HepG2 (cell line): Measurements from ENCODE around the gene AGGF1. TPM values are rescaled to one million over a fixed set of nuclear protein-coding genes. Genes with fewer than 3 reads are reported as not detected.

Experiments used
- ATAC-seq: fragments of 200-7000 bp; cut with Tn5 transposase; 3 replicates; pipeline ENCODE4 v1.9.1; 2020; ENCODE audit warnings: mild to moderate bottlenecking, moderate library complexity
- BruUV-seq: library from RNA; stranded (reverse); fragments of 400-500 nt; replicated peaks from 2 replicates; lab custom pipeline; 2021; lab: Mats Ljungman, UMichigan
- CTCF ChIA-PET: fragments of 300-600 bp; formaldehyde crosslinking; extraction: SDS; loops from one replicate; lab custom pipeline; 2021; ENCODE audit warnings: low total read pairs, inconsistent platforms, low intra/inter-chr PET ratio; lab: Yijun Ruan, JAX
- POLR2A ChIA-PET: fragments of 350-600 bp; sonication (Branson Sonifier 250); formaldehyde crosslinking; loops from one replicate; lab custom pipeline; 2020; ENCODE audit warnings: antibody characterized with exemption, inconsistent platforms; lab: Yijun Ruan, JAX
- DNase-seq: peaks from one replicate; pipeline ENCODE4 v3.0.0-alpha.2; 2015; ENCODE audit warnings: low spot score
- FAIRE-seq: peaks from 3 replicates; lab custom pipeline; 2011; peaks lifted over from hg19 to GRCh38; lab: Jason Lieb, UNC
- H2AFZ ChIP-seq: one replicate; pipeline ENCODE4 v1.6.1; 2011; ENCODE audit warnings: low read length, inconsistent platforms
- H3K27ac ChIP-seq: fragments of 300-600 bp; 3 replicates; pipeline ENCODE4 v1.8.0; 2011; ENCODE audit warnings: mixed run types, mild to moderate bottlenecking, mixed read lengths, low read length, inconsistent platforms; ENCODE audit not compliant: insufficient read depth; ENCODE audit errors: extremely low read length
- H3K27me3 ChIP-seq, 2 experiments: fragments of 200-600 bp in 1 of 2; 2 replicates in 1 of 2; 3 replicates in 1 of 2; pipeline versions ENCODE4 v1.6.0 to v1.8.0; 2011; ENCODE audit warnings: low read length in 2 of 2, mild to moderate bottlenecking in 2 of 2, moderate library complexity in 2 of 2, inconsistent platforms in 1 of 2; ENCODE audit not compliant: insufficient read depth in 2 of 2, control insufficient read depth in 1 of 2
- H3K36me3 ChIP-seq, 2 experiments: fragments of 200-600 bp in 1 of 2; replicated peaks in 1 of 2; 2 replicates in 1 of 2; 3 replicates in 1 of 2; pipeline versions ENCODE4 v1.5.1 to v1.8.0; 2011; ENCODE audit warnings: low read length in 2 of 2, inconsistent platforms in 1 of 2; ENCODE audit not compliant: insufficient read depth in 2 of 2, control insufficient read depth in 1 of 2
- H3K4me1 ChIP-seq: 2 replicates; pipeline ENCODE4 v1.5.1; 2012; ENCODE audit warnings: low read length, inconsistent platforms; ENCODE audit not compliant: insufficient read depth
- H3K4me2 ChIP-seq: 2 replicates; pipeline ENCODE4 v1.6.0; 2011; ENCODE audit warnings: low read depth, low read length, inconsistent platforms
- H3K4me3 ChIP-seq, 3 experiments: fragments of 200-600 bp in 1 of 3; sonication (generic), shearing (Covaris generic) in 1 of 3; replicated peaks in 1 of 3; 2 replicates each; pipeline ENCODE4 v1.5.1; 2011 to 2016; ENCODE audit warnings: low read length in 3 of 3, inconsistent platforms in 2 of 3, low read depth in 2 of 3, mild to moderate bottlenecking in 2 of 3, control low read depth in 1 of 3, mixed read lengths in 1 of 3; ENCODE audit not compliant: insufficient read depth in 1 of 3
- H3K79me2 ChIP-seq: one replicate; pipeline ENCODE4 v1.6.1; 2011; ENCODE audit warnings: low read length, inconsistent platforms; ENCODE audit not compliant: insufficient read depth
- H3K9ac ChIP-seq: 2 replicates; pipeline ENCODE4 v1.6.0; 2011; ENCODE audit warnings: mild to moderate bottlenecking, low read depth, low read length, inconsistent platforms; ENCODE audit not compliant: insufficient read depth
- H3K9me3 ChIP-seq: 2 replicates; pipeline ENCODE4 v1.5.1; 2012; ENCODE audit warnings: mild to moderate bottlenecking, low read length
- H4K20me1 ChIP-seq: 2 replicates; pipeline ENCODE4 v1.6.0; 2011; ENCODE audit warnings: inconsistent platforms, mild to moderate bottlenecking, low read length, moderate library complexity; ENCODE audit not compliant: insufficient read depth
- ARID5B ChIP-seq: IDR thresholded peaks from 2 replicates; pipeline ENCODE4 v1.4.0; 2020; ENCODE audit warnings: mild to moderate bottlenecking, missing genetic modification reagents
- CREM ChIP-seq, 2 experiments: sonication (generic) in 1 of 2; formaldehyde crosslinking in 1 of 2; IDR thresholded peaks; 2 replicates each; pipeline versions ENCODE4 v1.4.0 to v1.6.1; 2016 to 2020; ENCODE audit warnings: antibody characterized with exemption in 1 of 2, mild to moderate bottlenecking in 1 of 2, missing genetic modification reagents in 1 of 2
- DZIP1 ChIP-seq: sonication (generic); formaldehyde crosslinking; IDR thresholded peaks from 2 replicates; pipeline ENCODE4 v1.5.0; 2020; ENCODE audit warnings: mild to moderate bottlenecking, missing genetic modification reagents
- PREB ChIP-seq: sonication (generic); formaldehyde crosslinking; IDR thresholded peaks from 2 replicates; pipeline ENCODE4 v1.4.0; 2020; ENCODE audit warnings: missing genetic modification reagents
- TCF12 ChIP-seq, 2 experiments: fragments of 450-650 bp in 1 of 2; sonication (generic) in 1 of 2; formaldehyde crosslinking in 1 of 2; IDR thresholded peaks; 2 replicates each; pipeline versions ENCODE4 v1.6.1 to v1.8.0; 2017 to 2022; ENCODE audit warnings: antibody characterized with exemption in 1 of 2, mild to moderate bottlenecking in 1 of 2, missing genetic modification reagents in 1 of 2, moderate library complexity in 1 of 2
- ZNF431 ChIP-seq: sonication (generic); formaldehyde crosslinking; IDR thresholded peaks from 2 replicates; pipeline ENCODE4 v1.9.0; 2022; ENCODE audit warnings: missing genetic modification reagents, low read depth, mild to moderate bottlenecking, borderline replicate concordance
- WGBS: methylation state at CpG from one replicate; pipeline ENCODE4 v1.1.6; 2017; ENCODE audit warnings: low lambda C conversion rate; 5-methylcytosine and 5-hydroxymethylcytosine counted together
- in situ Hi-C: cut with HindIII; loops from 2 replicates; pipeline ENCODE4 v1.10.0; 2017; ENCODE audit warnings: low pct_unique_long_range_greater_than_20kb; ENCODE audit not compliant: extremely low pct_ligation_motif_present
- intact Hi-C: fragments of 100-400 bp; cut with micrococcal nuclease; formaldehyde crosslinking; loops from one replicate; pipeline ENCODE4 v1.10.0; 2022; ENCODE audit not compliant: unreplicated experiment
- polyA plus RNA-seq, 8 experiments: library from polyadenylated mRNA; depleted of rRNA in 3 of 8; stranded (reverse) in 7 of 8; unstranded in 1 of 8; fragments of >200 nt; fragmentation: Illumina TruSeq in 4 of 8; extraction: Trizol in 4 of 8; gene quantifications; 2 replicates each; pipeline versions ENCODE4 v1.2.1 to v1.2.3, GENCODE V29; 2011 to 2016; ENCODE audit warnings: low read depth in 4 of 8, missing spikeins in 1 of 8, mixed read lengths in 1 of 8; ENCODE audit not compliant: insufficient read depth in 1 of 8
- total RNA-seq, 5 experiments: library from RNA; depleted of rRNA; stranded (reverse); fragments of >200 nt; fragmentation: Illumina TruSeq; extraction: Trizol; gene quantifications; 2 replicates each; pipeline ENCODE4 v1.2.3, GENCODE V29; 2016; ENCODE audit warnings: low read depth in 1 of 5

AGGF1 gene
- total and polyA plus RNA-seq, 2 of the 13 experiments (the other 11 are each of a cell fraction or from before 2014, with no cell fraction given): 12.9 to 15.5 TPM

- Histone ChIP-seq H3K4me1 (peaks cover 3% of the 10 kb centered on the region), H2AFZ (no peak overlapping the region), H3K9me3 (no peaks in the 10 kb centered on the region)
- TF ChIP-seq TCF12 (IDR thresholded peaks at IDR 0.05) (no peak), TCF12 (CRISPR knock-in tag; IDR thresholded peaks at IDR 0.05) (no peak)
- TF ChIP-seq, all 625 proteins: peak for 0
- H3K27ac ChIP-seq: no peak overlapping the region
- H3K4me2 ChIP-seq: no peak overlapping the region
- ChIA-PET CTCF (no interaction called here), POLR2A (no interaction called here)
- ATAC-seq (no peak), DNase-seq (no peak), FAIRE-seq (no peak)
- H3K79me2 ChIP-seq: no peaks in the 10 kb centered on the region
- BruUV-seq: no TSS peak
- intact Hi-C loops (no loop called here), in situ Hi-C loops (loop anchor here (5.0 kb wide), 1 partner anchor 150 kb away; no protein-coding TSS in a partner anchor)
- no peak overlapping the region for H3K4me3 ChIP-seq
- 4% methylated on average over 4 of the region's 4 CpGs for whole genome bisulfite sequencing
- H3K27me3 ChIP-seq: no peaks in the 10 kb centered on the region
- no peak overlapping the region for H3K9ac ChIP-seq
- no peaks in the 10 kb centered on the region for H3K36me3 ChIP-seq
- H4K20me1 ChIP-seq: no peaks in the 10 kb centered on the region
Observed at GRCh38 chr5:77017668-77018067, 12.5 kb upstream of the AGGF1 start.

GRCh38 chr5:77022511-77023417 lies 7.4 kb upstream of the AGGF1 start:
- no TSS peak for BruUV-seq
- ChIA-PET CTCF (no interaction called here), POLR2A (no interaction called here)
- 22% methylated on average over 7 of the region's 7 CpGs for WGBS
- H4K20me1 ChIP-seq: no peaks in the 10 kb centered on the region
- H3K4me3 ChIP-seq: peak overlapping the region in 1 of 3 experiments; percentile 19; a peak in 1 of 6 replicates
- H3K27ac ChIP-seq: no peak overlapping the region
- H2AFZ ChIP-seq: no peak overlapping the region
- ATAC-seq: peak; percentile 48; the same call in 1 of the 3 replicates
- no peak overlapping the region; the same call in 1 of the 2 replicates for H3K4me2 ChIP-seq
- H3K4me1 ChIP-seq: peaks cover 11% of the 10 kb centered on the region
- peak; percentile 18 for DNase-seq
- H3K9me3 ChIP-seq: no peaks in the 10 kb centered on the region
- H3K79me2 ChIP-seq: no peaks in the 10 kb centered on the region
- in situ Hi-C loops (no loop called here), intact Hi-C loops (no loop called here)
- H3K27me3 ChIP-seq: no peaks in the 10 kb centered on the region; a peak in 1 of 5 replicates
- no peak overlapping the region for H3K9ac ChIP-seq
- H3K36me3 ChIP-seq: no peaks in the 10 kb centered on the region
- no peak for FAIRE-seq
- TF ChIP-seq PREB (CRISPR knock-in tag) (no peak), CREM (IDR thresholded peaks at IDR 0.05) (no peak), CREM (CRISPR knock-in tag; IDR thresholded peaks at IDR 0.05) (no peak), DZIP1 (CRISPR knock-in tag) (no peak), ARID5B (CRISPR knock-in tag) (0 out of 2 replicates have a peak, but pooled peaks have one; percentile 14), ZNF431 (CRISPR knock-in tag) (peak; percentile 75; the same call in 1 of the 2 replicates)
